22Rv1 (cell line): ENCODE results near the gene ETV3L.

Experiments used
- H3K27ac ChIP-seq: fragments of 450-650 bp; 2 replicates; pipeline ENCODE4 v1.5.1; 2017
- CTCF ChIP-seq: fragments of 450-650 bp; IDR thresholded peaks from 2 replicates; pipeline ENCODE4 v1.5.1; 2017; ENCODE audit warnings: mild to moderate bottlenecking
- ZFX ChIP-seq: fragments of 450-650 bp; IDR thresholded peaks from 2 replicates; pipeline ENCODE4 v1.6.1; 2017; ENCODE audit warnings: antibody characterized with exemption, borderline replicate concordance

The ETV3L gene

GRCh38 chr1:157131281-157131680, 31.7 kb upstream of the ETV3L start:
- TF ChIP-seq ZFX (no peak), CTCF (no peak)
- no peak overlapping the region for H3K27ac ChIP-seq

DNA sequence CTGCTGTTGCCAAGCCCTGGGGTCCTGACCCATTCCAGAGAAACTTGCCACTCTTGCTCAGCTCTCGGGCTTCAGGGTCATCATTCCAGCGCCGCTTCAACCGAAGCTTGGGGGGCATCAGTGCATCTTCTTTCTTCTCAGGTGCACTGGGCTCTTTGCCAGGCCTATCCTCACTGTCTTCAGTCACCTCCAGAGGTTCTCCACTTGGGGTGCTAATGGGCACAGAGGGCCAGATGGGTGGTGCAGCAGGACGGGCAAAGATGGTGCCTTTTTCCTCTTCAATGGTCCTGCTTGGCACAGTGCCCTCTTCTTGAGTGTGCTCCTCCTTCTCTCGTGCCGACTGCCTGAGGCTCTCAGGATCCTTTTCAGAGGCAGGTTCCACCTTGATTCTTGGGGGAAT, 25.2 kb upstream of the ETV3L start:
- H3K27ac ChIP-seq = no peak overlapping the region
- TF ChIP-seq CTCF (no peak), ZFX (no peak)

- H3K27ac ChIP-seq = no peak overlapping the region
- TF ChIP-seq ZFX (no peak), CTCF (no peak)
These were observed 19.8 kb upstream of the ETV3L start for GRCh38 chr1:157119448-157119847.

- H3K27ac ChIP-seq = no peak overlapping the region
- TF ChIP-seq ZFX (no peak), CTCF (no peak)
These were observed 19.4 kb upstream of the ETV3L start for GRCh38 chr1:157119008-157119407.

GRCh38 chr1:157117527-157118057, 18.0 kb upstream of the ETV3L start:
- TF ChIP-seq CTCF (no peak), ZFX (no peak)
- no peak overlapping the region for H3K27ac ChIP-seq

GRCh38 chr1:157116737-157117103, 17.1 kb upstream of the ETV3L start:
- no peak overlapping the region for H3K27ac ChIP-seq
- TF ChIP-seq CTCF (no peak), ZFX (no peak)

DNA sequence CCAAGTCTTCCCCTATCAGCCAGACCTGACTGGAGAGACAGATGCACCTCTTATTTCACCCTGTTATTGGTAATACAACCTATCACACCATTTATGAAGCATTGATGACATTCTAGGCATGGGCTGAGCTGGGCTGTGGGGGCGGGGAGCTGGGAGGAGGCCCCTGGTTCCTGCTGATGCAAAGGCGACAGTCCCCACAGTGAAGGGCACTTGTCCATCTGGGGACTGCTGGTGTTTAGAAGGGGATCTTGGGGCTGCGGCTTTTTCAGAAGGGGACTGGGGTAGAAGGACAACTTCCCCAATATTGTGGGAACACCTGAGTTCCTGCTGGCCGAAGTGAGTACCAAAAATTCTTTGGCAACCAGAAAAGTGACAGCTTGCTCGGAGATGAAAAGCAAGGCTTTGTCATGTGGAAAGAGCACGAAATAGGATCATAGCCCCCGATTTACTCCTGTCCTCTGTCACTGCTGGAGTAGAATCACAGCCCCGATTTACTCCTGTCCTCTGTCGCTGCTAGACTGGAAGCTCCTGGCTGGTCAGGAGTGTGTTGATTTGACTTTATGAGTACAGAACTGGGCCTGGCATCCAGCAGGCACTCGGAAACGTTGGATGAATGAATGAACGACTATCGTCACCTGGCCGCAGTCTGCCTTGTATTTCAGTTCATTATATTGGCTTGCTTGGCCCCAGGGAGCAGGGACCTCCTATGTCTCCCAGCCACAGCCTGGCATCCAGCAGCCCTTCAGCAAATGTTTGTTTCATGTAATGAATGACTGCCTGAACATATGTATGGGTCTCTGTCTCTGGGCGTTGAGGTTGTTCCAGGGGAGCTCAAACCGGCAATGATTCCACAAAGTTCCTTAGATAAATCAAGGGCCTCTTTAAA, 16.5 kb upstream of the ETV3L start:
- TF ChIP-seq CTCF (no peak), ZFX (no peak)
- H3K27ac ChIP-seq = no peak overlapping the region
